Heart left ventricle (tissue), 13 donors: ENCODE results near the gene LIN54.

Experiments
- POLR2A ChIP-seq, 2 donors: fragments of 450-650 bp; IDR thresholded peaks; one replicate each; pipeline ENCODE4 v1.6.1; 2017; ENCODE audit warnings: antibody characterized with exemption in 2 of 2, mild to moderate bottlenecking in 2 of 2, moderate library complexity in 2 of 2
- TF ChIP-seq, protein P1 (sequence below), 12 donors: fragments of 200-600 bp; sonication (generic) in 4 of 12; IDR thresholded peaks; one replicate each; pipeline versions ENCODE4 v1.5.0 to v1.8.0; 2018 to 2022; ENCODE audit warnings: antibody characterized with exemption in 12 of 12, mild to moderate bottlenecking in 5 of 12
- donor health status: ischemic (EF 13 %, LVEDD 7.1; RV severe dilation, severe dysfunction).
- donor health status: DM: no; HTN: yes; CAD: no.
- donor health status: DM: no; HTN: no; CAD: no.
- donor health status: ischemic (EF 25% LVEDD 6.9; RV normal size, moderate dysfunction).
- donor health status: ischemic (EF 25% LVEDD 5.7; RV mildly dilated, moderate dysfunction).
- donor health status: ischemic (EF 35%, LVEDD 5.7; RV mildly dilated, moderate dysfunction).
- donor health status: nonischemic (EF 11% LVEDD 7.7; RV severe dilation, severe dysfunction).
- donor health status: DM: yes; HTN: yes; CAD: no.
- donor health status: PGD.
- donor health status: ischemic (EF 29% LVEDD 5.4; RV normal size, mild dysfunction).
- donor health status: nonischemic (EF 23%, LVEDD 6.1; RV moderate dilation, normal function).

GRCh38 chr4:83010111-83010521, 507 bp downstream of the LIN54 start:
- TF ChIP-seq, protein P1, sequence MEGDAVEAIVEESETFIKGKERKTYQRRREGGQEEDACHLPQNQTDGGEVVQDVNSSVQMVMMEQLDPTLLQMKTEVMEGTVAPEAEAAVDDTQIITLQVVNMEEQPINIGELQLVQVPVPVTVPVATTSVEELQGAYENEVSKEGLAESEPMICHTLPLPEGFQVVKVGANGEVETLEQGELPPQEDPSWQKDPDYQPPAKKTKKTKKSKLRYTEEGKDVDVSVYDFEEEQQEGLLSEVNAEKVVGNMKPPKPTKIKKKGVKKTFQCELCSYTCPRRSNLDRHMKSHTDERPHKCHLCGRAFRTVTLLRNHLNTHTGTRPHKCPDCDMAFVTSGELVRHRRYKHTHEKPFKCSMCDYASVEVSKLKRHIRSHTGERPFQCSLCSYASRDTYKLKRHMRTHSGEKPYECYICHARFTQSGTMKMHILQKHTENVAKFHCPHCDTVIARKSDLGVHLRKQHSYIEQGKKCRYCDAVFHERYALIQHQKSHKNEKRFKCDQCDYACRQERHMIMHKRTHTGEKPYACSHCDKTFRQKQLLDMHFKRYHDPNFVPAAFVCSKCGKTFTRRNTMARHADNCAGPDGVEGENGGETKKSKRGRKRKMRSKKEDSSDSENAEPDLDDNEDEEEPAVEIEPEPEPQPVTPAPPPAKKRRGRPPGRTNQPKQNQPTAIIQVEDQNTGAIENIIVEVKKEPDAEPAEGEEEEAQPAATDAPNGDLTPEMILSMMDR (IDR thresholded peaks at IDR 0.05) = no peak
- no peak for TF ChIP-seq POLR2A (IDR thresholded peaks at IDR 0.05)
